Measurements from ENCODE around the gene POLR3A.

DNA sequence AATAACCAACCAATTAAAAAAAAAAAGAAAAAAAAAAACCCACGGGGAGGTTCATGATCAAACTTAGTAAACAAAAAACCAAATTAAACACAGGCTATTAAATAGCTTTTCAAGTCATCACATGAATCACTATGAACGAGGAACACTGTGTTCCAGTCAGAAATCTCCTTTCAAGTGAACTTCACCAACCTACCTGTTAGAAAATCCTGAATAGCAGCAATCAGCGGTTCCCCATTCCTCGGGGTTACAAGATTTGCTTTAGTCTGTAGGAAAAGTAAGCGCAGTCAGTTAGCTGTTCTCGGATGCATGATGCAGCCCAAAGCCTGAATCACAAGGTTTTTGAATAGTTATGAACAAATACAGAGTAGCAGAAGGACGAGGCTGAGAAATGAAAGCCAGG, 19.0 kb downstream of the POLR3A start:
- no peak for TF ChIP-seq EZH2 (IDR thresholded peaks at IDR 0.05; ENCODE audit: low read length)
- TF ChIP-seq, protein P1, sequence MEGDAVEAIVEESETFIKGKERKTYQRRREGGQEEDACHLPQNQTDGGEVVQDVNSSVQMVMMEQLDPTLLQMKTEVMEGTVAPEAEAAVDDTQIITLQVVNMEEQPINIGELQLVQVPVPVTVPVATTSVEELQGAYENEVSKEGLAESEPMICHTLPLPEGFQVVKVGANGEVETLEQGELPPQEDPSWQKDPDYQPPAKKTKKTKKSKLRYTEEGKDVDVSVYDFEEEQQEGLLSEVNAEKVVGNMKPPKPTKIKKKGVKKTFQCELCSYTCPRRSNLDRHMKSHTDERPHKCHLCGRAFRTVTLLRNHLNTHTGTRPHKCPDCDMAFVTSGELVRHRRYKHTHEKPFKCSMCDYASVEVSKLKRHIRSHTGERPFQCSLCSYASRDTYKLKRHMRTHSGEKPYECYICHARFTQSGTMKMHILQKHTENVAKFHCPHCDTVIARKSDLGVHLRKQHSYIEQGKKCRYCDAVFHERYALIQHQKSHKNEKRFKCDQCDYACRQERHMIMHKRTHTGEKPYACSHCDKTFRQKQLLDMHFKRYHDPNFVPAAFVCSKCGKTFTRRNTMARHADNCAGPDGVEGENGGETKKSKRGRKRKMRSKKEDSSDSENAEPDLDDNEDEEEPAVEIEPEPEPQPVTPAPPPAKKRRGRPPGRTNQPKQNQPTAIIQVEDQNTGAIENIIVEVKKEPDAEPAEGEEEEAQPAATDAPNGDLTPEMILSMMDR (optimal IDR thresholded peaks at IDR 0.05 in 1 of 3, IDR thresholded peaks at IDR 0.05 in 1 of 3, conservative IDR thresholded peaks at IDR 0.05 in 1 of 3; ENCODE audit: extremely low read depth in 1 of 3, insufficient read depth in 2 of 3, low read length in 3 of 3), result no peak

Data from keratinocyte (primary cell).